Neuronal stem cell (in vitro differentiated cells): ENCODE data around the gene LKAAEAR1.
A peak's percentile ranks its signal among the peaks of the same experiment; 100 is the strongest.

Experiments
- DNase-seq: peaks from one replicate; pipeline ENCODE4 v3.0.0-alpha.2; 2013; ENCODE audit warnings: low spot score
- H2AFZ ChIP-seq: one replicate; pipeline ENCODE4 v1.6.1; 2013; ENCODE audit warnings: mild to moderate bottlenecking, low read length, inconsistent platforms
- H2AK5ac ChIP-seq: 2 replicates; pipeline ENCODE4 v1.6.1; 2013; ENCODE audit warnings: low read depth, mild to moderate bottlenecking, inconsistent platforms, low read length, moderate library complexity, mixed read lengths
- H2BK120ac ChIP-seq: 2 replicates; pipeline ENCODE4 v1.6.1; 2013; ENCODE audit warnings: low read depth, mild to moderate bottlenecking, inconsistent platforms, low read length, moderate library complexity, mixed read lengths
- H2BK12ac ChIP-seq: one replicate; pipeline ENCODE4 v1.6.1; 2013; ENCODE audit warnings: low read length, inconsistent platforms
- H2BK15ac ChIP-seq: 2 replicates; pipeline ENCODE4 v1.6.1; 2013; ENCODE audit warnings: mild to moderate bottlenecking, low read length, inconsistent platforms, mixed read lengths
- H2BK5ac ChIP-seq: one replicate; pipeline ENCODE4 v1.6.1; 2013; ENCODE audit warnings: inconsistent platforms, mild to moderate bottlenecking, low read length, moderate library complexity
- H3K14ac ChIP-seq: one replicate; pipeline ENCODE4 v1.6.1; 2013; ENCODE audit warnings: low read length, inconsistent platforms
- H3K18ac ChIP-seq: 2 replicates; pipeline ENCODE4 v1.6.1; 2013; ENCODE audit warnings: low read length, inconsistent platforms
- H3K23ac ChIP-seq: 2 replicates; pipeline ENCODE4 v1.6.1; 2013; ENCODE audit warnings: low read depth, mild to moderate bottlenecking, mixed read lengths, low read length, inconsistent platforms; ENCODE audit not compliant: poor library complexity
- H3K27ac ChIP-seq: replicated peaks from 3 replicates; pipeline ENCODE4 v1.5.1; 2013; ENCODE audit warnings: low read length, inconsistent platforms
- H3K27me3 ChIP-seq, 3 experiments: 2 replicates each; pipeline ENCODE4 v1.6.1; 2013; ENCODE audit warnings: low read length in 3 of 3, mild to moderate bottlenecking in 2 of 3, inconsistent platforms in 1 of 3, low read depth in 1 of 3, mixed read lengths in 1 of 3, moderate library complexity in 1 of 3; ENCODE audit not compliant: control insufficient read depth in 3 of 3, insufficient read depth in 3 of 3
- H3K36me3 ChIP-seq, 2 donors: replicated peaks in 1 of 2; 2 replicates each; pipeline ENCODE4 v1.6.1; 2013; ENCODE audit warnings: low read length in 2 of 2; ENCODE audit not compliant: control insufficient read depth in 2 of 2, insufficient read depth in 2 of 2
- H3K4ac ChIP-seq: 2 replicates; pipeline ENCODE4 v1.6.1; 2013; ENCODE audit warnings: inconsistent platforms, mild to moderate bottlenecking, low read length, moderate library complexity
- H3K4me1 ChIP-seq, 2 donors: 1 replicate in 1 of 2; 2 replicates in 1 of 2; pipeline ENCODE4 v1.6.1; 2013; ENCODE audit warnings: low read length in 2 of 2, low read depth in 1 of 2; ENCODE audit not compliant: control insufficient read depth in 2 of 2, insufficient read depth in 1 of 2
- H3K4me2 ChIP-seq: one replicate; pipeline ENCODE4 v1.6.1; 2013; ENCODE audit warnings: mild to moderate bottlenecking, low read length, inconsistent platforms; ENCODE audit not compliant: insufficient read depth, poor library complexity, severe bottlenecking
- H3K4me3 ChIP-seq, 2 donors: 2 replicates each; pipeline ENCODE4 v1.5.1; 2013; ENCODE audit warnings: low read length in 2 of 2, mild to moderate bottlenecking in 2 of 2, inconsistent platforms in 1 of 2, moderate library complexity in 1 of 2
- H3K79me1 ChIP-seq: one replicate; pipeline ENCODE4 v1.6.1; 2013; ENCODE audit warnings: low read depth, mild to moderate bottlenecking, inconsistent platforms, low read length, moderate library complexity
- H3K9ac ChIP-seq: one replicate; pipeline ENCODE4 v1.6.1; 2013; ENCODE audit warnings: mild to moderate bottlenecking, low read depth, low read length, inconsistent platforms; ENCODE audit not compliant: poor library complexity
- H3K9me3 ChIP-seq, 2 donors: replicated peaks in 1 of 2; 2 replicates each; pipeline versions ENCODE3 to v1.6.1; 2013; ENCODE audit warnings: low read length in 2 of 2, mild to moderate bottlenecking in 2 of 2, inconsistent platforms in 1 of 2, low read depth in 1 of 2, mixed read lengths in 1 of 2, moderate library complexity in 1 of 2; ENCODE audit not compliant: control insufficient read depth in 2 of 2, insufficient read depth in 1 of 2
- H4K8ac ChIP-seq: one replicate; pipeline ENCODE4 v1.6.1; 2013; ENCODE audit warnings: low read depth, mild to moderate bottlenecking, inconsistent platforms, low read length, moderate library complexity
- H4K91ac ChIP-seq: one replicate; pipeline ENCODE4 v1.6.1; 2013; ENCODE audit warnings: low read length, low read depth, mild to moderate bottlenecking, inconsistent platforms; ENCODE audit not compliant: poor library complexity
- WGBS, 2 donors: extraction: QIAGEN DNeasy Blood & Tissue Kit; methylation state at CpG; one replicate each; pipeline ENCODE4 v1.1.7; 2013; ENCODE audit warnings: missing lambda C conversion rate in 2 of 2, mixed read lengths in 1 of 2; ENCODE audit not compliant: insufficient read length in 2 of 2, insufficient replicate concordance in 1 of 2; ENCODE audit errors: extremely low coverage in 2 of 2; 5-methylcytosine and 5-hydroxymethylcytosine counted together

LKAAEAR1 gene

DNA sequence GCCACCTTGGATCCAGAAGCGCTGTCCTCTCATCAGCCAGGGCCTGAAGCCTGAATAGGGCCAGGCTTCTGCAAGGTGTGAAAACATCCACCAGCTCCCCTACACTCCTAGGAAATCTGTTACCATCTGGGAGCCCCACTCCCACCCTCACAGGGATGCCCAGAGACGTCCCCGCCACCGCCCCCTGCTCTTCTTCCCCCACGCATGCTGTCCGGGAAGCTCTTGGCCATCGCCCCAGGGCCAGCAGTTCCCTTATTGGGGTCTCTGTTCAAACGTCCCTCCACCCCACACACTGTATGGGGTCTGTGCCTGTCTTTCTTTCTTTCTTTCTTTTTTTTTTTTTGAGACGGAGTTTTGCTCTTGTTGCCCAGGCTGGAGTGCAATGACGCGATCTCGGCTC, 8.6 kb downstream of the LKAAEAR1 start:
- H3K4me3 ChIP-seq: no peak overlapping the region
- no peaks in the 10 kb centered on the region for H3K9me3 ChIP-seq
- H4K8ac ChIP-seq: no peak overlapping the region
- H3K27ac ChIP-seq: no peak overlapping the region
- H2BK15ac ChIP-seq: no peak overlapping the region
- no peak overlapping the region for H2AFZ ChIP-seq
- H3K4me2 ChIP-seq: no peak overlapping the region
- no peak overlapping the region for H2BK120ac ChIP-seq
- no CpG with 5 or more reads among the region's 12 CpGs for WGBS, 2 donors
- DNase-seq: no peak
- H4K91ac ChIP-seq: no peak overlapping the region
- no peak overlapping the region for H2AK5ac ChIP-seq
- H3K79me1 ChIP-seq: peaks cover 10% of the 10 kb centered on the region
- no peak overlapping the region for H3K9ac ChIP-seq
- H3K14ac ChIP-seq: peak overlapping the region; percentile 38
- H3K18ac ChIP-seq: no peak overlapping the region
- H3K27me3 ChIP-seq: no peaks in the 10 kb centered on the region
- no peak overlapping the region for H2BK12ac ChIP-seq
- H2BK5ac ChIP-seq: no peak overlapping the region
- H3K23ac ChIP-seq: peak overlapping the region; percentile 55
- H3K36me3 ChIP-seq: peaks cover 10 to 12% of the 10 kb centered on the region in 2 donors
- H3K4me1 ChIP-seq: peaks cover 13 to 23% of the 10 kb centered on the region in 2 donors
- H3K4ac ChIP-seq: no peak overlapping the region

GRCh38 chr20:64074963-64075362, 9.2 kb downstream of the LKAAEAR1 start:
- H2AFZ ChIP-seq: no peak overlapping the region
- no peak overlapping the region for H2BK15ac ChIP-seq
- peak overlapping the region in 1 of 2 donors; percentile 41 for H3K4me3 ChIP-seq
- DNase-seq: no peak
- peaks cover 10 to 17% of the 10 kb centered on the region in 2 donors for H3K4me1 ChIP-seq
- H2BK12ac ChIP-seq: no peak overlapping the region
- H3K4me2 ChIP-seq: no peak overlapping the region
- H4K91ac ChIP-seq: no peak overlapping the region
- H3K79me1 ChIP-seq: peaks cover 9% of the 10 kb centered on the region
- no peak overlapping the region for H2AK5ac ChIP-seq
- no peaks in the 10 kb centered on the region for H3K9me3 ChIP-seq
- H3K23ac ChIP-seq: peak overlapping the region; percentile 55
- WGBS, 2 donors: no CpG with 5 or more reads among the region's 8 CpGs
- H3K36me3 ChIP-seq: peaks cover 14 to 18% of the 10 kb centered on the region in 2 donors
- no peak overlapping the region for H3K14ac ChIP-seq
- no peak overlapping the region for H2BK120ac ChIP-seq
- no peak overlapping the region for H3K27ac ChIP-seq
- no peak overlapping the region for H4K8ac ChIP-seq
- no peak overlapping the region for H3K4ac ChIP-seq
- H3K27me3 ChIP-seq: no peaks in the 10 kb centered on the region
- H3K18ac ChIP-seq: no peak overlapping the region
- H3K9ac ChIP-seq: peak overlapping the region; percentile 12
- H2BK5ac ChIP-seq: no peak overlapping the region

DNA sequence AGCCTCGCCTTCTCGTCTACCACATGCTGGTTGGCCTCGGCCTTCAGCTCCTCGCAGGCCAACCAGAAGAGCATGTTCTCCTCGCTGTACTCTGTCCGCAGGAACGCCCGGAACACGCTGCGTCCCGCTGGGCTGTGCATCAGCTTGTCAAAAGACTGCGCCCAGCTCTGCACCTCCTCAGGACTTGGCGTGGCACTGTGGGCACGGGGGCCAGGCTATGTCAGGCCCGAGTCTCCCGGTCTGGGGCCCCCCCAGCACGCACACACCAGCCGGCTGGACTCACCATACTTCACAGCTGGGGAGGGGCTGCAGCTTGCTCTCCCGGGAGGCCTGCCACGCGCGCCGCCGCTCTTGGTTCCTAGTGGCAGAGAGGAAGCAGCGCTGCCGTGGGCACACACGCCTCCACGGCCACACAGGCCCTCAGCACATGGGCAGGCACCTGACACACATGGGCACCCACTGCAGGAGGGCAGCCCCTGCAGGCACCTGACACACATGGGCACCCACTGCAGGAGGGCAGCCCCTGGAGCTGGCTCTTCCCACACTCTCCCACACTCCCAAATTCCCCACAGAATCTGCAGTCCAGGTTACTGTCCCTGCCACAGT, 9.9 kb downstream of the LKAAEAR1 start:
- Histone ChIP-seq H2AFZ (no peak overlapping the region), H3K36me3 (peaks cover 14 to 18% of the 10 kb centered on the region in 2 donors), H3K4me3 (peak overlapping the region in 1 of 2 donors; percentile 47), H3K27me3 (no peaks in the 10 kb centered on the region), H2BK120ac (no peak overlapping the region), H3K79me1 (peaks cover 9% of the 10 kb centered on the region), H3K9me3 (no peaks in the 10 kb centered on the region), H3K4ac (no peak overlapping the region), H3K4me2 (no peak overlapping the region), H3K4me1 (peaks cover 10 to 16% of the 10 kb centered on the region in 2 donors), H3K23ac (peak overlapping the region; percentile 91), H2AK5ac (no peak overlapping the region), H3K27ac (no peak overlapping the region), H2BK15ac (no peak overlapping the region), H2BK12ac (no peak overlapping the region), H4K91ac (no peak overlapping the region), H2BK5ac (no peak overlapping the region), H3K9ac (no peak overlapping the region), H3K14ac (no peak overlapping the region), H3K18ac (no peak overlapping the region), H4K8ac (no peak overlapping the region)
- WGBS, 2 donors: no CpG with 5 or more reads among the region's 28 CpGs
- no peak for DNase-seq

GRCh38 chr20:64073476-64074183, 10.6 kb downstream of the LKAAEAR1 start:
- H3K36me3 ChIP-seq: peaks cover 14 to 18% of the 10 kb centered on the region in 2 donors
- H3K27ac ChIP-seq: no peak overlapping the region
- H3K79me1 ChIP-seq: peaks cover 9% of the 10 kb centered on the region
- no peak overlapping the region for H3K4ac ChIP-seq
- no peak overlapping the region for H2BK12ac ChIP-seq
- H2AK5ac ChIP-seq: no peak overlapping the region
- H2BK15ac ChIP-seq: no peak overlapping the region
- no peak for DNase-seq
- no peak overlapping the region for H3K18ac ChIP-seq
- no peaks in the 10 kb centered on the region for H3K9me3 ChIP-seq
- H2BK120ac ChIP-seq: no peak overlapping the region
- H2AFZ ChIP-seq: no peak overlapping the region
- H4K8ac ChIP-seq: no peak overlapping the region
- H3K4me1 ChIP-seq: peaks cover 7 to 10% of the 10 kb centered on the region in 2 donors
- H4K91ac ChIP-seq: no peak overlapping the region
- H2BK5ac ChIP-seq: no peak overlapping the region
- WGBS, 2 donors: no CpG with 5 or more reads among the region's 37 CpGs
- no peak overlapping the region for H3K4me2 ChIP-seq
- H3K9ac ChIP-seq: no peak overlapping the region
- H3K4me3 ChIP-seq: peak overlapping the region in 1 of 2 donors; percentile 31
- peak overlapping the region; percentile 91 for H3K23ac ChIP-seq
- H3K27me3 ChIP-seq: no peaks in the 10 kb centered on the region
- no peak overlapping the region for H3K14ac ChIP-seq
